ENCODE measurements around the gene GAL3ST2.

GAL3ST2 gene

DNA sequence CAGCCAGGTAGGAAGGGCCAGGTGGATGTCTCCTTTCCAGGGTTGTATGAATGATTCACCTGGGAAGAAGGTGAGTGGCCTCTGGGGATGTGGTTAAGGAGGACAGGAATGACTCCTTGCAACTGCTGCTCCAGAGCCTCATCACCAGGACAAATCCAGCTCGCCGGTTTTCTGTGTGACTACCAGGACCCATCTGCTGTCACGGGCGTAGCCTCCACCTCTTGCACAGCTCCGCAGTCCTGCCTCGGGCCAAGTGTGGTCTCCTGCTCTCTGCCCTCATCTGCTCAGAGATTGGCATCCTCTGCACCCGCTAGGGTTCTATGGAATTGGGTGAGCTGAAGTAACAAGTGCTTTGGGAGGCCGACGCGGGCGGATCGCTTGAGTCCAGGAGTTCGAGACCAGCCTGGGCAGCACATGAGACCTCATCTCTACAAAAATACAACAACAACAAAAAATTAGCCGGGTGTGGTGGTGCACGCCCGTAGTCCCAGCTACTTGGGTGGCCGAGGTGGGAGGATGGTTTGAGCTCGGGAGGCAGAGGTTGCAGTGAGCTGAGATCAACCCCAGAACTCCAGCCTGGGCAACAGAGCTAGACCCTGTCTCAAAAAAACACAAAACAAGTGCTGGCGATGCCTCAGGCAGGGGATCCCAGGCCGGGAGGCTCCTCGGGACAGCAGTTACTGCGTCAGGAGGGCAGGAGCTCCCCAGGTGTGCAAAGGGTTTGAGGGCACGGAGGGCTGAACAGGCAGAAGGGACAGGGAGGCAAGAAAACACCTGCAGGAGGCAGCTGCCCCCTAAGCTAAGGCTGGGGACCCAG is 43.0 kb upstream of the GAL3ST2 start:
- no peak for DNase-seq (ENCODE audit: extremely low read depth, low read depth)

DNA sequence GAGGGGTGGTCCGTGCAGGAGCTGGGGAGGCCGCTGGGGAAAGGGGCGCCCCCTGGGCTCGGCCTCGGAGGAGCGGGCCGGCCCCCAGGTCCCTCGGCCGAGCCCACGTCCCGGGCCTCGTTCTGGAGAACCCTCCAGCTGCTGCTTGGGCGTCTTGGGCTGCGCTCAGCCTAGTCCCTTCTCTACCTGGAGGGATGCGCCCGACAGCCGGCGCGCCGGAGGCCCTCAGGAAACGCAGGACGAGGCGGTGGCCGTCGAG is 42.5 kb upstream of the GAL3ST2 start:
- DNase-seq (ENCODE audit: extremely low read depth, low read depth), result no peak
- peak overlapping the region; percentile 80 for H3K4me3 ChIP-seq (replicated peaks; ENCODE audit: low read depth, low read length)
- TF ChIP-seq, protein P1, sequence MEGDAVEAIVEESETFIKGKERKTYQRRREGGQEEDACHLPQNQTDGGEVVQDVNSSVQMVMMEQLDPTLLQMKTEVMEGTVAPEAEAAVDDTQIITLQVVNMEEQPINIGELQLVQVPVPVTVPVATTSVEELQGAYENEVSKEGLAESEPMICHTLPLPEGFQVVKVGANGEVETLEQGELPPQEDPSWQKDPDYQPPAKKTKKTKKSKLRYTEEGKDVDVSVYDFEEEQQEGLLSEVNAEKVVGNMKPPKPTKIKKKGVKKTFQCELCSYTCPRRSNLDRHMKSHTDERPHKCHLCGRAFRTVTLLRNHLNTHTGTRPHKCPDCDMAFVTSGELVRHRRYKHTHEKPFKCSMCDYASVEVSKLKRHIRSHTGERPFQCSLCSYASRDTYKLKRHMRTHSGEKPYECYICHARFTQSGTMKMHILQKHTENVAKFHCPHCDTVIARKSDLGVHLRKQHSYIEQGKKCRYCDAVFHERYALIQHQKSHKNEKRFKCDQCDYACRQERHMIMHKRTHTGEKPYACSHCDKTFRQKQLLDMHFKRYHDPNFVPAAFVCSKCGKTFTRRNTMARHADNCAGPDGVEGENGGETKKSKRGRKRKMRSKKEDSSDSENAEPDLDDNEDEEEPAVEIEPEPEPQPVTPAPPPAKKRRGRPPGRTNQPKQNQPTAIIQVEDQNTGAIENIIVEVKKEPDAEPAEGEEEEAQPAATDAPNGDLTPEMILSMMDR (IDR thresholded peaks at IDR 0.05; ENCODE audit: low read depth, low read length, missing control alignments), result no peak

More for the DNA sequence above, 43.0 kb upstream of the GAL3ST2 start:
- H3K4me3 ChIP-seq (replicated peaks; ENCODE audit: low read depth, low read length), result peak overlapping the region; percentile 80
- TF ChIP-seq, protein P1 (IDR thresholded peaks at IDR 0.05; ENCODE audit: low read depth, low read length, missing control alignments), result no peak

- H3K4me3 ChIP-seq (replicated peaks; ENCODE audit: low read depth, low read length), result peak within 1 kb of the TSS; percentile 80
- TF ChIP-seq, protein P1 (IDR thresholded peaks at IDR 0.05; ENCODE audit: low read depth, low read length, missing control alignments), result no peak
- peak; percentile 22 for DNase-seq (ENCODE audit: extremely low read depth, low read depth)
These were observed 42.0 kb upstream of the GAL3ST2 start, which contains the start of gene D2HGDH for GRCh38 chr2:241734467-241735208. TSS of gene D2HGDH (plus strand) at chr2:241734630. CDS start at chr2:241735225, 595 bp downstream.

DNA sequence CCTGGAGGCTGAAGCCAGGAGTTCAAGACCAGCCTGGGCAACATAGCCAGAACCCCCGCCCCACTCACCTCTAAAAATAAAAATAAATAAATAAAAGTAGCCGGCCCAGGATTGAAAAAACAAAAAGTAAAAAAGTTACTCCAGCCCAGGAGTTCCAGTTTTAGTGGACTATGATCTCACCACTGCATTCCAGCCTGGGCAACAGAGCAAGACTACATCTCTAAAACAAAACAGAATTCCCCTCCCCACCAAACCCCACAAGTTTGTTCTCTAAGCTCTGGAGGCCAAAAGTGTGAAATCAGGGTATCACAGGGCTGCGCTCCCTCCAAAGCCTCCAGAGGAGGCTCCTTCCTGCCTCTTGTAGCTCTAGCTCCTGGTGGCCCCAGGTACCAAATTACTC is 40.5 kb upstream of the GAL3ST2 start:
- TF ChIP-seq, protein P1 (IDR thresholded peaks at IDR 0.05; ENCODE audit: low read depth, low read length, missing control alignments), result no peak
- no peak for DNase-seq (ENCODE audit: extremely low read depth, low read depth)
- H3K4me3 ChIP-seq (replicated peaks; ENCODE audit: low read depth, low read length), result peak overlapping the region; percentile 80

- no peak for DNase-seq (ENCODE audit: extremely low read depth, low read depth)
- TF ChIP-seq, protein P1 (IDR thresholded peaks at IDR 0.05; ENCODE audit: low read depth, low read length, missing control alignments), result no peak
- H3K4me3 ChIP-seq (replicated peaks; ENCODE audit: low read depth, low read length), result no peak overlapping the region
These were observed 38.5 kb upstream of the GAL3ST2 start for GRCh38 chr2:241738040-241738686.

GRCh38 chr2:241739177-241739576 is 37.4 kb upstream of the GAL3ST2 start:
- TF ChIP-seq, protein P1 (IDR thresholded peaks at IDR 0.05; ENCODE audit: low read depth, low read length, missing control alignments), result no peak
- no peak for DNase-seq (ENCODE audit: extremely low read depth, low read depth)
- H3K4me3 ChIP-seq (replicated peaks; ENCODE audit: low read depth, low read length), result no peak overlapping the region
